Rectal smooth muscle tissue (tissue), 1 donor: ENCODE results near the gene GTF3C1.
A peak's percentile ranks its signal among the peaks of the same experiment; 100 is the strongest.

Source experiments
- H3K27ac ChIP-seq: one replicate; pipeline ENCODE4 v1.7.0; 2013; ENCODE audit warnings: low read depth, low read length, inconsistent platforms
- H3K27me3 ChIP-seq: one replicate; pipeline ENCODE4 v1.7.0; 2013; ENCODE audit warnings: low read length; ENCODE audit not compliant: control insufficient read depth, insufficient read depth
- H3K36me3 ChIP-seq: one replicate; pipeline ENCODE4 v1.7.0; 2013; ENCODE audit warnings: low read length; ENCODE audit not compliant: control insufficient read depth, insufficient read depth
- H3K4me1 ChIP-seq: one replicate; pipeline ENCODE4 v1.7.0; 2013; ENCODE audit warnings: low read length; ENCODE audit not compliant: control insufficient read depth, insufficient read depth
- H3K4me3 ChIP-seq: one replicate; pipeline ENCODE4 v1.7.0; 2013; ENCODE audit warnings: low read length
- H3K9ac ChIP-seq: one replicate; pipeline ENCODE4 v1.7.0; 2013; ENCODE audit warnings: low read length

The GTF3C1 gene, protein sequence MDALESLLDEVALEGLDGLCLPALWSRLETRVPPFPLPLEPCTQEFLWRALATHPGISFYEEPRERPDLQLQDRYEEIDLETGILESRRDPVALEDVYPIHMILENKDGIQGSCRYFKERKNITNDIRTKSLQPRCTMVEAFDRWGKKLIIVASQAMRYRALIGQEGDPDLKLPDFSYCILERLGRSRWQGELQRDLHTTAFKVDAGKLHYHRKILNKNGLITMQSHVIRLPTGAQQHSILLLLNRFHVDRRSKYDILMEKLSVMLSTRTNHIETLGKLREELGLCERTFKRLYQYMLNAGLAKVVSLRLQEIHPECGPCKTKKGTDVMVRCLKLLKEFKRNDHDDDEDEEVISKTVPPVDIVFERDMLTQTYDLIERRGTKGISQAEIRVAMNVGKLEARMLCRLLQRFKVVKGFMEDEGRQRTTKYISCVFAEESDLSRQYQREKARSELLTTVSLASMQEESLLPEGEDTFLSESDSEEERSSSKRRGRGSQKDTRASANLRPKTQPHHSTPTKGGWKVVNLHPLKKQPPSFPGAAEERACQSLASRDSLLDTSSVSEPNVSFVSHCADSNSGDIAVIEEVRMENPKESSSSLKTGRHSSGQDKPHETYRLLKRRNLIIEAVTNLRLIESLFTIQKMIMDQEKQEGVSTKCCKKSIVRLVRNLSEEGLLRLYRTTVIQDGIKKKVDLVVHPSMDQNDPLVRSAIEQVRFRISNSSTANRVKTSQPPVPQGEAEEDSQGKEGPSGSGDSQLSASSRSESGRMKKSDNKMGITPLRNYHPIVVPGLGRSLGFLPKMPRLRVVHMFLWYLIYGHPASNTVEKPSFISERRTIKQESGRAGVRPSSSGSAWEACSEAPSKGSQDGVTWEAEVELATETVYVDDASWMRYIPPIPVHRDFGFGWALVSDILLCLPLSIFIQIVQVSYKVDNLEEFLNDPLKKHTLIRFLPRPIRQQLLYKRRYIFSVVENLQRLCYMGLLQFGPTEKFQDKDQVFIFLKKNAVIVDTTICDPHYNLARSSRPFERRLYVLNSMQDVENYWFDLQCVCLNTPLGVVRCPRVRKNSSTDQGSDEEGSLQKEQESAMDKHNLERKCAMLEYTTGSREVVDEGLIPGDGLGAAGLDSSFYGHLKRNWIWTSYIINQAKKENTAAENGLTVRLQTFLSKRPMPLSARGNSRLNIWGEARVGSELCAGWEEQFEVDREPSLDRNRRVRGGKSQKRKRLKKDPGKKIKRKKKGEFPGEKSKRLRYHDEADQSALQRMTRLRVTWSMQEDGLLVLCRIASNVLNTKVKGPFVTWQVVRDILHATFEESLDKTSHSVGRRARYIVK (N-terminal part only)

GRCh38 chr16:27549746-27550581 is at the start of gene GTF3C1, which contains the start of gene KATNIP:
GTF3C1 (minus strand) TSS chr16:27549913; CDS start chr16:27549890, 23 bp downstream.
KATNIP (plus strand) TSS chr16:27550144; CDS start chr16:27550171, 27 bp downstream.
- peak within 1 kb of the TSS; percentile 100 for H3K4me3 ChIP-seq
- peak within 1 kb of the TSS; percentile 95 for H3K9ac ChIP-seq
- H3K4me1 ChIP-seq, result peaks cover 6% of the 10 kb centered on the region
- no peaks in the 10 kb centered on the region for H3K36me3 ChIP-seq
- no peaks in the 10 kb centered on the region for H3K27me3 ChIP-seq
- H3K27ac ChIP-seq, result peak within 1 kb of the TSS; percentile 89

GRCh38 chr16:27598931-27599565 is 49.3 kb upstream of the GTF3C1 start:
- H3K36me3 ChIP-seq, result no peaks in the 10 kb centered on the region
- H3K27ac ChIP-seq, result no peak overlapping the region
- H3K27me3 ChIP-seq, result no peaks in the 10 kb centered on the region
- H3K4me1 ChIP-seq, result no peaks in the 10 kb centered on the region
- no peak overlapping the region for H3K9ac ChIP-seq
- H3K4me3 ChIP-seq, result no peak overlapping the region

DNA sequence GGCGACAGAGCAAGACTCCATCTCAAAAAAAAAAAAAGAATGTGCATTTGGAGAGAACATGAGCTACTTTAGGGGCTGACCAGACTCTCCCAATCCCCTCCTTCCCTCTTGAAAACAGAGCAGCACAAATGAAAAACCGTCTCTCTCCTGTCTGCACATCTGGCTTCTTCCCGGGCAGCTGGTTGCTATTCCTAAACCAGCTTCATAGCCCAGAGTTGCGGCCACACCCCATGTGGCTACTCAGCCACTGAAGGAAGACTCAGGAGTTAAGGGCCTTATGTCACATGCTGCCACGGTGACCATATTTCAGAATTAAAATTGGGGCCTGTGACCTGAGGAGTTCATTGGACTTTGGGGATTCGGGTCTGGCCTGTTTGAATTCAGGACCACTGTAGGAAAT is 48.5 kb upstream of the GTF3C1 start:
- Histone ChIP-seq H3K4me3 (no peak overlapping the region), H3K27ac (no peak overlapping the region), H3K4me1 (no peaks in the 10 kb centered on the region), H3K9ac (no peak overlapping the region), H3K36me3 (no peaks in the 10 kb centered on the region), H3K27me3 (no peaks in the 10 kb centered on the region)

GRCh38 chr16:27597361-27597760 is 47.6 kb upstream of the GTF3C1 start:
- no peak overlapping the region for H3K4me3 ChIP-seq
- no peak overlapping the region for H3K9ac ChIP-seq
- no peaks in the 10 kb centered on the region for H3K4me1 ChIP-seq
- H3K36me3 ChIP-seq, result no peaks in the 10 kb centered on the region
- no peak overlapping the region for H3K27ac ChIP-seq
- H3K27me3 ChIP-seq, result no peaks in the 10 kb centered on the region

GRCh38 chr16:27596411-27596810 is 46.7 kb upstream of the GTF3C1 start:
- H3K9ac ChIP-seq, result no peak overlapping the region
- no peaks in the 10 kb centered on the region for H3K4me1 ChIP-seq
- no peaks in the 10 kb centered on the region for H3K36me3 ChIP-seq
- no peaks in the 10 kb centered on the region for H3K27me3 ChIP-seq
- H3K4me3 ChIP-seq, result no peak overlapping the region
- H3K27ac ChIP-seq, result no peak overlapping the region

DNA sequence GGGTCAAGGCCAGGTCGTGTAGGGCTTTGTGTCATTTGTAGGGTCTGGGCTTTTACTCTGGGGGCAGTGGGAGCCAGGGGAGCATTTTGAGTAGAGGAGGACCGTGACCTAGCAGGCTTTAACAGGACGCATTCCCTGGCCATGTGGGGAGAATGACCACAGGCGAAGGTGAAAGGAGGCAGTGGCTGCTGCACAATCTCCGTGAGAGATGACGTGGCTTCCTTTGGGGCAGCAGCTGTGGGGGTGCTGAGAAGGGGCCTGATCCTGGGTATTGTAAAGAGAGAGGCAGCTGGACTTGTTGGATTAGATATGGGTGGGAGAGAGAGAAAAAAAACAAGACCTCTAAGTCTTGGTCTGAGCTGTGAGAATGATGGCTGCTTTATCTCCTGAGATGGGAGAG is 46.3 kb upstream of the GTF3C1 start:
- Histone ChIP-seq H3K27ac (no peak overlapping the region), H3K27me3 (no peaks in the 10 kb centered on the region), H3K4me3 (no peak overlapping the region), H3K4me1 (no peaks in the 10 kb centered on the region), H3K36me3 (no peaks in the 10 kb centered on the region), H3K9ac (no peak overlapping the region)

- Histone ChIP-seq H3K27ac (no peak overlapping the region), H3K9ac (no peak overlapping the region), H3K36me3 (no peaks in the 10 kb centered on the region), H3K4me1 (no peaks in the 10 kb centered on the region), H3K4me3 (no peak overlapping the region), H3K27me3 (no peaks in the 10 kb centered on the region)
Measured at GRCh38 chr16:27595475-27595874, 45.8 kb upstream of the GTF3C1 start.

- no peaks in the 10 kb centered on the region for H3K36me3 ChIP-seq
- H3K27me3 ChIP-seq, result no peaks in the 10 kb centered on the region
- H3K4me3 ChIP-seq, result no peak overlapping the region
- no peaks in the 10 kb centered on the region for H3K4me1 ChIP-seq
- H3K9ac ChIP-seq, result no peak overlapping the region
- no peak overlapping the region for H3K27ac ChIP-seq
Measured at GRCh38 chr16:27591837-27592236, 42.1 kb upstream of the GTF3C1 start.

- Histone ChIP-seq H3K4me1 (no peaks in the 10 kb centered on the region), H3K36me3 (no peaks in the 10 kb centered on the region), H3K4me3 (no peak overlapping the region), H3K9ac (no peak overlapping the region), H3K27me3 (no peaks in the 10 kb centered on the region), H3K27ac (no peak overlapping the region)
Measured at GRCh38 chr16:27588057-27588456, 38.3 kb upstream of the GTF3C1 start.

GRCh38 chr16:27586711-27587110 is 37.0 kb upstream of the GTF3C1 start:
- H3K4me3 ChIP-seq, result no peak overlapping the region
- no peaks in the 10 kb centered on the region for H3K4me1 ChIP-seq
- no peaks in the 10 kb centered on the region for H3K36me3 ChIP-seq
- H3K27ac ChIP-seq, result no peak overlapping the region
- no peak overlapping the region for H3K9ac ChIP-seq
- H3K27me3 ChIP-seq, result no peaks in the 10 kb centered on the region

GRCh38 chr16:27585200-27585599 is 35.5 kb upstream of the GTF3C1 start:
- Histone ChIP-seq H3K9ac (no peak overlapping the region), H3K4me3 (no peak overlapping the region), H3K27ac (no peak overlapping the region), H3K36me3 (no peaks in the 10 kb centered on the region), H3K4me1 (no peaks in the 10 kb centered on the region), H3K27me3 (no peaks in the 10 kb centered on the region)
